Stomach (tissue), 4 donors: ENCODE results near the gene GPER1.
A peak's percentile ranks its signal among the peaks of the same experiment; 100 is the strongest.

Source experiments
- POLR2A ChIP-seq, 4 donors: fragments of 450-650 bp; IDR thresholded peaks; one replicate each; pipeline ENCODE4 v1.6.1; 2016; ENCODE audit warnings: antibody characterized with exemption in 4 of 4, control low read depth in 2 of 4, mild to moderate bottlenecking in 1 of 4, moderate library complexity in 1 of 4
- POLR2AphosphoS5 ChIP-seq, 3 donors: sonication (generic); formaldehyde crosslinking; IDR thresholded peaks; one replicate each; pipeline ENCODE4 v1.6.1; 2016; ENCODE audit warnings: antibody characterized with exemption in 3 of 3
- TF ChIP-seq, protein P1 (sequence below), 7 experiments: fragments of 450-650 bp in 4 of 7; fragments of 200-600 bp in 3 of 7; sonication (generic) in 3 of 7; IDR thresholded peaks; one replicate each; pipeline ENCODE4 v1.5.1; 2016 to 2019; ENCODE audit warnings: antibody characterized with exemption in 7 of 7, control low read depth in 2 of 7, mild to moderate bottlenecking in 1 of 7

DNA sequence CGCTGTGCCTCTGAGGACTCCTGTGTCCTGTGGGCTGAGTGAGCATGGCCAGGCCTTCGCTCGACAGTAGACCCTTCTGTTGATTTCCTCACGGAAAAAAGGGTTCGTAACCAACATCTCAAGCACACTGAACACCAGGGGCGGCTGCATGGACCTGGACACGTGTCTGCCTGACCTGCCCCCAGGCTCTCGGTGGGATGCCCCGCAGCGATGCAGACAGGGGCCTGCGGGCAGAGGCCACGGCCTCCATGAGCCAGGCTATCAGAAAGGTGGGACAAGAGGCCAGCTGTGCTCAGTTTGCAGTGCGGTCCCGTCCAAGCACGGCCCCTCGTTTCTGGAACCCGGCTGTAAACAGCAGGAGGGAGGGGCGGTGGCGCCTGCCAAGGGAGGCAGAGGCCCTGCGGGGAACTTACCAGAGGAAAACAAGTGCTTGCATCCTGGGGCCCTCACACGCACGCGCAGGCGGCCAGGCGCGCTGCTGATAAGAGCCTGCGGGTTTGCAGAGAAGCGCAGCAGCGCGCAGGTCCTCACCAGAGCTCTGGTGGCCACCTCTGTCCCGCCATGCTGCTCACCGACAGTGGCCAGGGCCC, 33.0 kb upstream of the GPER1 start:
- TF ChIP-seq, protein P1, sequence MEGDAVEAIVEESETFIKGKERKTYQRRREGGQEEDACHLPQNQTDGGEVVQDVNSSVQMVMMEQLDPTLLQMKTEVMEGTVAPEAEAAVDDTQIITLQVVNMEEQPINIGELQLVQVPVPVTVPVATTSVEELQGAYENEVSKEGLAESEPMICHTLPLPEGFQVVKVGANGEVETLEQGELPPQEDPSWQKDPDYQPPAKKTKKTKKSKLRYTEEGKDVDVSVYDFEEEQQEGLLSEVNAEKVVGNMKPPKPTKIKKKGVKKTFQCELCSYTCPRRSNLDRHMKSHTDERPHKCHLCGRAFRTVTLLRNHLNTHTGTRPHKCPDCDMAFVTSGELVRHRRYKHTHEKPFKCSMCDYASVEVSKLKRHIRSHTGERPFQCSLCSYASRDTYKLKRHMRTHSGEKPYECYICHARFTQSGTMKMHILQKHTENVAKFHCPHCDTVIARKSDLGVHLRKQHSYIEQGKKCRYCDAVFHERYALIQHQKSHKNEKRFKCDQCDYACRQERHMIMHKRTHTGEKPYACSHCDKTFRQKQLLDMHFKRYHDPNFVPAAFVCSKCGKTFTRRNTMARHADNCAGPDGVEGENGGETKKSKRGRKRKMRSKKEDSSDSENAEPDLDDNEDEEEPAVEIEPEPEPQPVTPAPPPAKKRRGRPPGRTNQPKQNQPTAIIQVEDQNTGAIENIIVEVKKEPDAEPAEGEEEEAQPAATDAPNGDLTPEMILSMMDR (IDR thresholded peaks at IDR 0.05): no peak
- TF ChIP-seq POLR2AphosphoS5 (IDR thresholded peaks at IDR 0.05): peak; percentile 36 to 77 (median 63)
- TF ChIP-seq POLR2A (IDR thresholded peaks at IDR 0.05): no peak
